WERI-Rb-1 (cell line): ENCODE results near the gene CCNB2.

Experiments used
- DNase-seq: peaks from one replicate; pipeline ENCODE4 v3.0.0-alpha.2; 2020
- H3K27ac ChIP-seq: fragments of 250-450 bp; sonication (Bioruptor Pico); 2 replicates; pipeline ENCODE4 v1.5.1; 2020; ENCODE audit warnings: mild to moderate bottlenecking, moderate library complexity
- H3K27me3 ChIP-seq: fragments of 250-450 bp; sonication (Bioruptor Pico); 2 replicates; pipeline ENCODE4 v1.5.1; 2021; ENCODE audit warnings: mild to moderate bottlenecking, low read depth, moderate library complexity; ENCODE audit not compliant: insufficient read depth, severe bottlenecking
- H3K36me3 ChIP-seq: fragments of 250-450 bp; sonication (Bioruptor Pico); 2 replicates; pipeline ENCODE4 v1.5.1; 2020; ENCODE audit warnings: mild to moderate bottlenecking, moderate library complexity
- H3K4me3 ChIP-seq: 2 replicates; pipeline ENCODE4 v1.5.1; 2011; ENCODE audit warnings: low read depth, mild to moderate bottlenecking, control low read depth, low read length
- H3K9me3 ChIP-seq: fragments of 250-450 bp; sonication (Bioruptor Pico); 2 replicates; pipeline ENCODE4 v1.5.1; 2021; ENCODE audit warnings: mild to moderate bottlenecking, moderate library complexity; ENCODE audit not compliant: severe bottlenecking
- TF ChIP-seq, protein P1 (sequence below): IDR thresholded peaks from 2 replicates; pipeline ENCODE4 v1.5.1; 2011; ENCODE audit warnings: low read depth, mild to moderate bottlenecking, control low read depth, inconsistent platforms, low read length

The CCNB2 gene

DNA sequence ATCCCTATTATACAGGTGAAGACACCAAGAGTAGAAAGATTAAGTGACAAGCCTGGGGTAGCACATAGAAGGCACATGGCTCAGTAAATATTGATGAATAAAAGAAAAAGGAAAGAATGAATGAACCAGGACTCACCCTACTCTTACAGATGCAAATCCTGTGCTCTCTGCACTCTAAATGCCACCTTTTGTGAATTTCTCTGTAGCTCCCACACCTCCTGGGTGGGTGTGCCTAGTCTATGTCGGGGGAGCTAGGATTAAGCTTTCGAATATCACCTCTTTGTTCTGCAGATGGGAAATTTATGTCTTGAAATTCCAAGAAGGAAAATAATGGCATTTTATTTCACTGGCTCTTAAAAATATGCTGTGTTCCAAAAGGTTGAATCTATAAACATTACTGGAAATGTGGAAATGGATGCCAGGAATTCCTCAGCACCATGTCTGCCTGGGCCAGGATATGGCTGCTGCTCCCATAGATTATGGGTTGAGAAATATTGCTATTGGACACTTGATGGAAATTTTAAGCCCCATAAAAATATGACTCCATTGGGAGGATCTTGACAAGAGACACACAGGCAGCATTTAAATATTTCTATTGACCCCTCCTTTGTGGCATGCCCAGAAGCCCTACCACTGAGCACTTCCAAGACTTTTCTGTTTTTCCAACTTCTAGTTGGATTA, 43.3 kb downstream of the CCNB2 start:
- H3K27ac ChIP-seq, result no peak overlapping the region
- TF ChIP-seq, protein P1, sequence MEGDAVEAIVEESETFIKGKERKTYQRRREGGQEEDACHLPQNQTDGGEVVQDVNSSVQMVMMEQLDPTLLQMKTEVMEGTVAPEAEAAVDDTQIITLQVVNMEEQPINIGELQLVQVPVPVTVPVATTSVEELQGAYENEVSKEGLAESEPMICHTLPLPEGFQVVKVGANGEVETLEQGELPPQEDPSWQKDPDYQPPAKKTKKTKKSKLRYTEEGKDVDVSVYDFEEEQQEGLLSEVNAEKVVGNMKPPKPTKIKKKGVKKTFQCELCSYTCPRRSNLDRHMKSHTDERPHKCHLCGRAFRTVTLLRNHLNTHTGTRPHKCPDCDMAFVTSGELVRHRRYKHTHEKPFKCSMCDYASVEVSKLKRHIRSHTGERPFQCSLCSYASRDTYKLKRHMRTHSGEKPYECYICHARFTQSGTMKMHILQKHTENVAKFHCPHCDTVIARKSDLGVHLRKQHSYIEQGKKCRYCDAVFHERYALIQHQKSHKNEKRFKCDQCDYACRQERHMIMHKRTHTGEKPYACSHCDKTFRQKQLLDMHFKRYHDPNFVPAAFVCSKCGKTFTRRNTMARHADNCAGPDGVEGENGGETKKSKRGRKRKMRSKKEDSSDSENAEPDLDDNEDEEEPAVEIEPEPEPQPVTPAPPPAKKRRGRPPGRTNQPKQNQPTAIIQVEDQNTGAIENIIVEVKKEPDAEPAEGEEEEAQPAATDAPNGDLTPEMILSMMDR, result no peak
- H3K4me3 ChIP-seq, result no peak overlapping the region
- no peaks in the 10 kb centered on the region for H3K9me3 ChIP-seq
- H3K36me3 ChIP-seq, result peaks cover 7% of the 10 kb centered on the region
- no peak for DNase-seq
- no peaks in the 10 kb centered on the region for H3K27me3 ChIP-seq

DNA sequence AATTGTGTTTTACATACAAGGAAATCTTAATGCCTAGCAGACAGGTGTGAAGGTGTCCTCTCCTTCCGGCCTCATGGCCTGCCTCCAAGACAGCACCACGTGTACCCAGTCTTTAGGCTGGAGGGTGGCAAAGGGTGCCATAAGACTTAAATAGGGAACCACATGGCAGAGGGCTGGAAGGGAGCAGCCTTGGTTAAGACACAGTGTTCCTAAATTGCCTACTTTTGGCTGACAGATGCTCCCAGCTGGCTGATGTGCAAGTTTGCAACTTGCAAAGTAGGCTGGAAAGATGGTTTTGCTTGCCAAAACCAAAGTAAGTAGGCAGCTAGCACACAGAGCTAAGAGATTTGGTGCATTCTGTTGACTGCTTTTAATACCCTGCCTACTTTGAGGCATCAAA, 45.2 kb downstream of the CCNB2 start:
- Histone ChIP-seq H3K36me3 (no peaks in the 10 kb centered on the region; the same call in 1 of the 2 replicates), H3K9me3 (no peaks in the 10 kb centered on the region), H3K4me3 (no peak overlapping the region), H3K27ac (no peak overlapping the region), H3K27me3 (no peaks in the 10 kb centered on the region)
- TF ChIP-seq, protein P1, result no peak
- DNase-seq, result no peak

DNA sequence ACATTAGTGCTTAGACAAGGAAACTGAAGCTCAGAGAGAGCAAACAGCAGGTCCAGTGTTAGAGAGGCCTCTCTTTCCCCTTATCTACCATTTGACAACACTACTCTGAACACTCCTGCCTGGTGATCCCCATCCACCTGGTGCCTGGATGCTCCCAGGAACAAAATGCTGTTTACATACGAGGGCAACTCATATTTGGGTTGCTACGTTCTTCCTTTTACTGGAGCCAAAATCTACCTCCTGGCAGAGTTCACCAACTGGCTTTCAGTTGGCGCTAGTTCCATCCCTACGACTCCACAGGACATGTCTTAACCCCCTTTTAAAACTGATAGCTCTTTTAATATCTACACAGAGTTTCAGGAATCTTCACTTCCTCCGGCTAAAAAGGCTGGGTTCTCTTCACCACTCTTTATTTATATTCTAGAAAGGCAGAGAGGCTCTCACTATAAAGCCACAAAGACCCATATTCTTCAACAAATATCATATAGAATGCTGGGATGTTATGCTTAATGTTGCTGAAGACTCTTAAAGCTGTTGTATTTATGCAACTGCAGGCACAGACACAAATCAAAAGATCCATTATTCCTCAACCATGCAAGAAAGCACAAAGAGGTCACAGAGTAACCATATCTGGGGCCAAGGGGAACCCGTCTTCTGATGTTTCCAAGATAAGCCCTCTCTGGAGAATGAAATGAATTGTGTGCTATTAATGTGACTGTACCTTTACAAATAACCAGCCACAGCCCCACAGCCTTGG, 47.9 kb downstream of the CCNB2 start:
- H3K27me3 ChIP-seq, result no peaks in the 10 kb centered on the region
- H3K27ac ChIP-seq, result no peak overlapping the region
- no peaks in the 10 kb centered on the region; the same call in 1 of the 2 replicates for H3K36me3 ChIP-seq

DNA sequence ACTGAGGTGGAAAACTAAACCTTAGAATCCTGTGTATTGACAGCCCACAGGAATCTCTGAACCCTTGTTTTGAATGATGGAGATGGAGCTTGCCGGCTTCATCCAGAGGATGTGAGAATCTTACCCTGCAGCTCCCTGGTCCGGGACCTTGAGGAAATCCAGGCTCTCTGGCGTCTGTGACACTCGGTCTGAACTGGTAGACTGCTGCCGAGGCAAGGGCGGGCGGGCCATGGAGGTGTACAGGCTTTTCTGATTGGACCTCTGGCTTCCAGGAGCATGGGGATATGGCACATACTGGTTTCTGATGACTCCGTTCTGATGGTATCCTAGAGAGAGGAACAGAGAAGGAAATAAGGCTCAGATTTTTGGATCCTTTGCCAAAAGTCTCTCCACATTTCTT, 48.5 kb downstream of the CCNB2 start:
- no peak for DNase-seq
- H3K27me3 ChIP-seq, result no peaks in the 10 kb centered on the region
- no peaks in the 10 kb centered on the region for H3K9me3 ChIP-seq
- H3K27ac ChIP-seq, result no peak overlapping the region
- no peak overlapping the region for H3K4me3 ChIP-seq
- TF ChIP-seq, protein P1, result no peak
- H3K36me3 ChIP-seq, result no peaks in the 10 kb centered on the region; the same call in 1 of the 2 replicates

More for the DNA sequence above, 47.9 kb downstream of the CCNB2 start:
- Histone ChIP-seq H3K4me3 (no peak overlapping the region), H3K9me3 (no peaks in the 10 kb centered on the region)
- TF ChIP-seq, protein P1, result no peak
- DNase-seq, result no peak

DNA sequence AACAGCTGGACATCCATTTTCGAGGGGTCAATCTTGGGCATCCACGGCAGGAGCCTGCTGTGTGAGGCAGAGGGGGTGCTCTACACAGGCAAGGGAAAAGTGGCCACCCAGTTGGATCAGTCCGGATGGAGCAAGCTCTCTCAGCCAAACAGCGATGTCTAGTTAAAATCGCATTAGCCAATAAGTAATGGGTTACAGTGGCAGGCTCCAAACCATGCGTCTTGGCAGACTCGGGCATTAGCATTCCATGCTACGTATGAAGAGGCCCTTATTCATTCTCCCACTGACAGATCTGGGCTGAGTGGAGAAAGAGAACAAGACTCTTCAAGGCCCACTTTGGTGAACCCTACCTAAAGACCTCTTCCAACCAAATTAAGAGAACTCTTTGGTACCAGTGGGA, 49.3 kb downstream of the CCNB2 start:
- no peaks in the 10 kb centered on the region for H3K27me3 ChIP-seq
- no peak overlapping the region for H3K27ac ChIP-seq

More for the DNA sequence above, 49.3 kb downstream of the CCNB2 start:
- Histone ChIP-seq H3K4me3 (no peak overlapping the region), H3K9me3 (no peaks in the 10 kb centered on the region), H3K36me3 (no peaks in the 10 kb centered on the region; the same call in 1 of the 2 replicates)
- TF ChIP-seq, protein P1, result no peak
- DNase-seq, result no peak
